RWPE1 (cell line): ENCODE results near the gene ATP8B1.
"Not testable (repeated sequence)": the region's sequence is repeated elsewhere in the genome, so short reads cannot be mapped to it uniquely, and the experiment has no call there.

ENCODE experiments used
- CTCF ChIA-PET: fragments of 350-600 bp; sonication (Branson Sonifier 250); formaldehyde crosslinking; extraction: SDS; loops from one replicate; lab custom pipeline; 2021; lab: Yijun Ruan, JAX
- POLR2A ChIA-PET: fragments of 400-600 bp; formaldehyde crosslinking; extraction: SDS; loops from one replicate; lab custom pipeline; 2020; ENCODE audit warnings: antibody characterized with exemption; ENCODE audit not compliant: low non-redundant PET; lab: Yijun Ruan, JAX
- DNase-seq: peaks from one replicate; pipeline ENCODE4 v3.0.0; 2012; ENCODE audit warnings: low spot score
- H3K27ac ChIP-seq: fragments of 450-650 bp; 2 replicates; pipeline ENCODE4 v1.5.1; 2017
- TF ChIP-seq, protein P1 (sequence below): fragments of 450-650 bp; conservative IDR thresholded peaks from 2 replicates; pipeline ENCODE4 v1.5.1; 2017; ENCODE audit warnings: low read depth, mild to moderate bottlenecking

Gene ATP8B1

DNA sequence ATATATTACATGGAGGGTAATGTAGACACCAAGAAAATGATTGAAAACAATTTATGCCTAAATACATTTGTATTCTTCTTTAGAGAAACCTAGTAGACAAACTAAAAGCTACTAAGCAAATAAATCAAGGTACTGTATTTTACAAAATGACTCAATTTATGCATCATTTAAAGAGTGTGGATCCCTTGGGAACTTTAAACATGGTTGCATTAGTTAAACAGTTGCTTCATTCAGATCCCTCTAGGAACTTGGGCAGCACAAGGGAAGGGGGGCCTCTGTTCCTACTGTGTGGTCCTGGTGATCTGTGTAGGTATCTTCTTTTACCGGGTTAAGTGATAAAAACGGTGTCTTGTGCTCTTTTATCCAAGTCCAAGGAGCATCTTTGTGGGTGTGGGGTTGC is 31.5 kb upstream of the ATP8B1 start:
- TF ChIP-seq, protein P1, sequence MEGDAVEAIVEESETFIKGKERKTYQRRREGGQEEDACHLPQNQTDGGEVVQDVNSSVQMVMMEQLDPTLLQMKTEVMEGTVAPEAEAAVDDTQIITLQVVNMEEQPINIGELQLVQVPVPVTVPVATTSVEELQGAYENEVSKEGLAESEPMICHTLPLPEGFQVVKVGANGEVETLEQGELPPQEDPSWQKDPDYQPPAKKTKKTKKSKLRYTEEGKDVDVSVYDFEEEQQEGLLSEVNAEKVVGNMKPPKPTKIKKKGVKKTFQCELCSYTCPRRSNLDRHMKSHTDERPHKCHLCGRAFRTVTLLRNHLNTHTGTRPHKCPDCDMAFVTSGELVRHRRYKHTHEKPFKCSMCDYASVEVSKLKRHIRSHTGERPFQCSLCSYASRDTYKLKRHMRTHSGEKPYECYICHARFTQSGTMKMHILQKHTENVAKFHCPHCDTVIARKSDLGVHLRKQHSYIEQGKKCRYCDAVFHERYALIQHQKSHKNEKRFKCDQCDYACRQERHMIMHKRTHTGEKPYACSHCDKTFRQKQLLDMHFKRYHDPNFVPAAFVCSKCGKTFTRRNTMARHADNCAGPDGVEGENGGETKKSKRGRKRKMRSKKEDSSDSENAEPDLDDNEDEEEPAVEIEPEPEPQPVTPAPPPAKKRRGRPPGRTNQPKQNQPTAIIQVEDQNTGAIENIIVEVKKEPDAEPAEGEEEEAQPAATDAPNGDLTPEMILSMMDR = no peak
- DNase-seq = no peak
- H3K27ac ChIP-seq = no peak overlapping the region
- ChIA-PET POLR2A (no interaction called here), CTCF (interaction anchor here (1.1 kb wide), 1 partner anchor 11 kb away, joined by 3 read pairs; no protein-coding TSS in a partner anchor)

- peak; percentile 17 for DNase-seq
- CTCF ChIA-PET = no interaction called here
- TF ChIP-seq, protein P1 = no peak
- H3K27ac ChIP-seq = no peak overlapping the region
- POLR2A ChIA-PET = no interaction called here
These were observed 30.5 kb upstream of the ATP8B1 start for GRCh38 chr18:57833441-57834101.

DNA sequence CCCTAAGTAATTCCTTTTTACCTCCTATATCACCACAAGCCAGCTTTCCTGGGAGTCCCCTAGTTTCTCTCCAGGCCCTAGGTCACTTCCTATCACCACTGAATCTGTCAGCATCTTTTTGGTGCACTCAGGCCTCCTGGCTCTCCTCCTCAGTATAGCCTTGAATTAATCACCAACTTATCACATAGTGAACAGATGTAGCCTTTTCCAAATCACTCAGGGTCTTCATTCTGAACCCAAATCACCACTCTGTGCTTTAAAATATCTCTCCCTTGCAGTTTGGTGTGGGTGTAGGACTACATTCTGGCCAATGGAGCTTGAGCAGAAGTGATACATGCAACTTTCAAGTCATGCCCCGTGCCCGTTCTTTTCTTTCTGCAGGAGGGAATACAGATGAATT is 29.6 kb upstream of the ATP8B1 start:
- no peak overlapping the region for H3K27ac ChIP-seq
- TF ChIP-seq, protein P1 = no peak
- POLR2A ChIA-PET = no interaction called here
- CTCF ChIA-PET = no interaction called here
- DNase-seq = no peak

GRCh38 chr18:57831597-57832377 is 28.7 kb upstream of the ATP8B1 start:
- CTCF ChIA-PET = interaction anchor here (0.7 kb wide), 1 partner anchor 104 kb away, joined by 4 read pairs; no protein-coding TSS in a partner anchor
- no peak overlapping the region for H3K27ac ChIP-seq
- POLR2A ChIA-PET = no interaction called here
- DNase-seq = no peak
- TF ChIP-seq, protein P1 = no peak

GRCh38 chr18:57827646-57828045 is 24.5 kb upstream of the ATP8B1 start:
- TF ChIP-seq, protein P1 = no peak
- ChIA-PET POLR2A (no interaction called here), CTCF (interaction anchor here (0.6 kb wide), 2 partner anchors 209 to 832 kb away, joined by 3 to 4 read pairs; no protein-coding TSS in a partner anchor)
- DNase-seq = no peak
- no peak overlapping the region for H3K27ac ChIP-seq

DNA sequence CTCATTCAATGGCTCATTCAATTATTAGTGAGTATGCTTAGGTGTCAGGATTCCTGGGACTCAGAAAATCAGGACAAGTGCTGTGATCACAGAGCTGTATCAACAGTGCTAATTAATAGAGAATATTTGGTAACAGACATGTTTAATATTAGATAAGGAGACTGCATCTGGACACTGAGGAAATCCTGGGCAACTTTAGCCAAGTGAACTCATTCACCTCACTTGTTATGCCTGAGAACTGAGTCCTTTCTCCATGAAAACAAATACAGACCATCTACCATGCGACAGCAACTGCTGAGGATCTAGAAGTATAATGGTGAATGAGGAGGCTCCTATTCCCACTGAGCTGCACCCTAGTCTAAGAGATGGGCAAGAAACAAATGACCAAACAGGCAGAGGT is 23.1 kb upstream of the ATP8B1 start:
- no peak for DNase-seq
- ChIA-PET POLR2A (no interaction called here), CTCF (no interaction called here)
- TF ChIP-seq, protein P1 = no peak
- no peak overlapping the region for H3K27ac ChIP-seq

- POLR2A ChIA-PET, CTCF ChIA-PET, DNase-seq, H3K27ac ChIP-seq: not testable (repeated sequence)
These were observed 17.5 kb upstream of the ATP8B1 start for GRCh38 chr18:57820583-57820982.
